ENCODE results near the gene BMP7.

The BMP7 gene

GRCh38 chr20:57153238-57153905, 113.1 kb downstream of the BMP7 start:
- no peak for DNase-seq (ENCODE audit: low spot score)

GRCh38 chr20:57152557-57152956, 113.9 kb downstream of the BMP7 start:
- no peak for DNase-seq (ENCODE audit: low spot score)

DNA sequence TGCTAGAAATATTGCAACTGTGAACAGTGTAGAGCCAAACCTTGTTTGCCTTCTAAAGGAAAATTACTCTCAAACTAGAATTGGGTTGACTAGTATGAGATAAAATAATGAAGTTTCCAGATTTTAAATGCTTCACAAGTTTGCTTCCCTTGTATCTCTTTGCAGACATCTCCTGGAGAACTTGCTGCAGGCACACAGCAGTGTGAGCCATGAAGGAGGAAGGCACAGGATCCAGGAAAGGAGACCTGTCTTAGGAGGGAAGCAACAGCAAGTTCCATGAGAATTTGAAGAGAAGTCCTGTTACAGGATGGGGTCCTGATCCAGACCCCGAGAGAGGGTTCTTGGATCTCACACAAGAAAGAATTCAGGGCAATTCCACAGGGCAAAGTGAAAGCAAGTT, 115.9 kb downstream of the BMP7 start:
- no peak for DNase-seq (ENCODE audit: low spot score)

DNA sequence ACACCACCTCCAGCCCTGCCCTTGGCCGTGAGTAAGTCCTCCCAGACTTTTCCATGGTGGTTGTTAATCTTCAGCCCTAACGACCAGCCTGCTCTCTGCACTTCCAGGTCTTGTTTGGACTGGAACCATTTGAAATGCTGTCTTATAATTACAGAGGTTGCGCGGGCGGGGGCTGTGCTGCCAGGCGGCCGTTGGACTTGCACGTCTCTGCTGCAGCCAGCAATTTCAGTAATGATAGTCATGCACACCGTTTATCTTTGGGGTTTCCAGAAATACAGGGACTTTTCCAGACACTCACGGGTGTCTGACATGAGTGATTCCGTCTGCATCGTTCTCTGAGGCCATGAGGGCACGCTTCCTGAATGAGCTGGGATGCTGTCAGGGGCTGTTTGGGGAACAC, 118.2 kb downstream of the BMP7 start:
- no peak for DNase-seq (ENCODE audit: low spot score)

- DNase-seq (ENCODE audit: low spot score): no peak
These were observed 119.3 kb downstream of the BMP7 start for GRCh38 chr20:57147185-57147584.

GRCh38 chr20:57146155-57146554, 120.3 kb downstream of the BMP7 start:
- DNase-seq (ENCODE audit: low spot score): no peak

DNA sequence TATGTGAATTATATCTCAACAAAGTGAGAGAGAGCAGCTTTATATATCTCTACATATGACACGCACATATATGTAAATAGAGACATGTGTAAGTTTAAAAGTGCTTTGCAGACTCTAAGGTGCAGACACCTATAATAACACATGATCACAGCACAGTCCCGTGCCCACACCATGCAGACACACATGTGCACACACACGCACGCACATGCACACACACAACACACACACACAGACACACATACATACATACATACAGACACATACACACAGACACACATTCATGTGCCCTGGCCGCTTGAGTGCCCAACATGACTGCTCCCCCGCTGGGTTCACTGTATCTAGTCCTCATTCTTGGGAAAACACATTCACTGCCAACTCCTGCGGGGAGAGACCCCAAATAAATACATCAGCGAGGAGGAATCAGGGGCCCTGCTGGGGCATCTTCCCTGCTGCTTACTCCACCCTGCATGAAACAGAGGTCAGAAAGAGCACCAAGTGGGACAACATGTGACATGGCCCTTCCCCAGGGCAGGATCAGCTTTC, 121.3 kb downstream of the BMP7 start:
- DNase-seq (ENCODE audit: low spot score): no peak

DNA sequence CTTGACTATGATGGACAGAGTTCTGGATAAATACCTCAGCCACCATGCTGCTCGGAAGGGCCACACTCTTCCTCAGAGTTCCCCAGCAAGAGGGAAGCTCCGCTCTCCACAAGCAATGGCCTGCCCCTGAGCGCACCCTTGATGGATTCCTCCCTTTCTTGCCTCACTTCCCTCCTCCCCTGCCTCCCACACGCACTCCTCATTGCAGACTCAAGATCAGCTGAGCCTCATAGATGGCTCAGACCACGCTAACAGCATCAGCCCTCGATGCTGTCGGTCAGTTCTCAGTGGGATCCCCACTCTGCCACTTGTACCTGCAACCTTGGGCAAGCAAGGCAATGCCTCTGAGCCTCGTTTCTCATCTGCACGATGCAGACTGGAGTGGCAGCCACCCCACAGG, 123.3 kb downstream of the BMP7 start:
- no peak for DNase-seq (ENCODE audit: low spot score)

GRCh38 chr20:57142667-57143066, 123.8 kb downstream of the BMP7 start:
- DNase-seq (ENCODE audit: low spot score): no peak

DNA sequence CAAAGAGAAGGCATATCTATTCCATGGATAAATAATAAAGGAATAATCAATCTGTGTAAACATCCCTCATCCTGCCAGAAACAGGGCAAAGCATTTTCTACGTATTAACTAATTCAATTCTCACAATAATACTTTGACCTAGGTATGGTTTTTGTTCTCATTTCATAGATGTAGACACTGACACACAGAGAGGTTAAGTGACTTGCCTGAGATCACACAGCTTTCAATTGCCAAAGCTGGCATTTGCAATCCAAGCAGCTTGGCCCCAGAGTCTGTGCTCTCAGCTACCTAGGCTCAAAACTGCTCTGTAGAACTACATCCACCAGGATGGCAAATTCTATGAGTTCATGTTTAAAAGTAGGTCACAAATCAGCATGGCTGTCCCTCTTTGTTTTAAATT, 124.9 kb downstream of the BMP7 start:
- no peak for DNase-seq (ENCODE audit: low spot score)

GRCh38 chr20:57140416-57140965, 126.0 kb downstream of the BMP7 start:
- DNase-seq (ENCODE audit: low spot score): no peak

GRCh38 chr20:57139342-57140093, 126.9 kb downstream of the BMP7 start:
- no peak for DNase-seq (ENCODE audit: low spot score)

DNA sequence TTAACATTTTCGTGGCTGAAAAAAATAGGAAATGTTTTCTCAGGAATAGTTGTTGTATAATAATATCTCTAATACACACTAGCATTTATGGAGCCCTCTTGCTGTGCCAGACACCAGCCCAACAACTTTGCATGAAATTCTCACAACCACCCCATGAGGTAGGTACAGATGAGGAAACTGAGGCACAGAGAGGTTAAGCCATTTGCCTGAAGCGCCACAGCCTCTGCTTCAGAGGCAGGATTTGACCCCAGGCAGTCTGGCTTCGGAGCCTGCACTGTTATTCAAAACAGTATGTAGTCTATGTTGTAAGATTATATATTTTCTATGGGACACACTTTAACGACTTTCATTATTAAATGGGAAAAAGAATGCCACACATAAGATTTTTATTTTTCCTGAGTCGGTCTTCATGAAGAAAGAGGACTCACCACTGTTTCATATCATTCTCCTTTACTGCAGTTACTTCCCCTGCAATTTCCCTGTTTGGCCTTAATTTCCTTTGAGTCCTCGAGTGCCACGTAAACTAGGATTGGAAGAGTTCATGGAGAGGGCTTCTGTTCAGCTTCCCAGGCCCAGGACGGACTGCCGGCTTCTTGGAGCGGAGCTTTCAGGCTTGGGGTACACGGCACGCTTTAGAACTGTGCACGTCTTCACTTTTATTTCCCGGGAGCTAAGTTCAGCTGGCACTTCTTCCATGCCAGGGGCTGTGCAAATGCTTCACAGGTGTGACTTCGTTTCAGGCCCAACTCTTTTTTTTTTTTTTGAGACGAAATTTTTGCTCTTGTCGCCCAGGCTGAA, 128.0 kb downstream of the BMP7 start:
- DNase-seq (ENCODE audit: low spot score): no peak

GRCh38 chr20:57137676-57138075, 128.8 kb downstream of the BMP7 start:
- DNase-seq (ENCODE audit: low spot score): no peak

DNA sequence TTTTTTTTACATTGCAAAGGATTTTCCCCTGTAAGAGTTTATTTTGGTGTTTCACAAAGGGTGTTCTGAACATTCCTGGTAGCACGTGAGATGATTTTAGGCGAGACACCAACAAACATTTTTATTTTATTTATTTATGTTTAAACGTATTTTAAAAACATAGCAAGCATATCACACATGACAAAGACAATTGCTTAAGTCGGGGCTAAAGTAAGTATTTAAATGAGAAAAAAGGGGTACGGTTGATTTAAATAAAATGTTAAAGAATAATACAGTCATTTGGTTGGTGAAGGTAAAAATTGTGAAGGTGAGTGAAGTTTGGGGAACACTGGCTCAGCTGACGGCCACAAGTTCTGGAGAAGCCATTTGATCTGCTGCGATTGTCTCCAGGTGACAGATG, 129.7 kb downstream of the BMP7 start:
- no peak for DNase-seq (ENCODE audit: low spot score)

DNA sequence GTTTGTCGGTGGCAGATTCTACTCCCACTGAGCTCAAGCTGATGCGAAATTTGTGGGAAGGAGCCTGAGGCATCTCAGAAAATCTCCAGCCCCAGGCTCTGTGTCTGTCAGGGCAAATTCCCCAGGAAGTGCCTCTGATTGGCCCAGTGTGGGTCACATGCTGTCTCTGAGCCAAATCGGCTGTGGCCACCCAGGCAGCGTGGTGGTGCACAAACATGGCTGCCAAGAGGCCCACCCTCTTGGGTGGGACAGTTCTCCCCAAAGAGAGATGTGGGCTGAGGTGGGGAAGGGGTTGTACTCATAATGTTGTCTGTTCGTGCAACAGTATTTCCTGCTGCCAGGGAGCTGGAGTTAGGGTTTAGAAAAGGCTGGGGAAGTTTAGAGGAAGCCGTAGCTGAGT, 130.6 kb downstream of the BMP7 start:
- no peak for DNase-seq (ENCODE audit: low spot score)

DNA sequence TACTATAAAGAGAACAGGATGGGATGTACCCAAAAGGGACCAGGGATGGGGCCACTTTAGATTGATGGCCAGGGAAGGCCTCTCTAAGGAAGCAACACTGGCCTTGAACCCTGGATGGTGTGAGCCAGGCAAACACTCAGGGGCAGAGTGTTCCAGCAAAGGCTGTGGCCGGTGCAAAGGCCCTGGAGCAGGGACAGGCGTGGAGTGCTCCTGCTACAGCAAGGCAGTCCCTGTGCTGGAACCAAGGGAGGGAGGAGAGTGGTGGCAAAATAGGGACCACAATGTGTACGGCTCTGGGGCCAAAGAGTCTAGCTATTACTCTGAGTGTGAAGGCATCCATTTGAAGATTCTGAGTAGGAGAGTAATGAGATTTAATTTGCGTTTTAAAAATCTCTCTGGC, 131.6 kb downstream of the BMP7 start:
- DNase-seq (ENCODE audit: low spot score): no peak

DNA sequence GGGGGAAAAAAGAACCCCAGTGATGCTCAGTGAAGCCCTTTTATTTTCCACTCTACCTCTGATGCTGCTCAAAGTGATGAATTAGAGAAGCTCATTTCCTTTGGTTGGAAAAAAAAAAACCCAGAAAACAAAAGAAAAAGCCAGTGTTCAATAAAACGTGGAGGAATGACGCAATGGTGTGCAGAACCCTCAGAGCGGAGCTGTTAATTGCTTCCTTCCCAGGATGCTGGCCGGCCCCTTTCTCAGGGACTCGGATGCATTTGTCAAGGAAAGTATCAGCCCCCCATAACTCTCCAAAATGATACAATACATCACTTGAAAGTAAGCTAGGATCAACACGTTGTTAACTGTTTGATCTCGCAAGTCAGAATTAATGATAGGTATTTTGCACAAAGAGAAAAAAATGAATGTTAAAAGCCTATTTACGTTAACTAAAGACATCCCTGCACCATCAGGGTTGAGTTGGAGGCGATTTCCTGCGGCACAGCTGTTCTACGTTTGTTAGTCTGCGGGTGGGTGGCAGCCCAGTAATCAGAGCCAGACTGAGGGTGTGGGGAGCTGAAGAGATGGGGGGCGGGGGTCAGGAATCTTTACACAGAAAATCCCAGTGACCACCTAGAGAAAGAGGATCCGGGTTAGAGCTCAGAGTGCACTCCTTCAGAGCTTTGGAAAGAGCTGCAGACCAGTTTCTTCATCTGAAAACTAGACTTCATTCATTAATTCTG, 132.4 kb downstream of the BMP7 start:
- no peak for DNase-seq (ENCODE audit: low spot score)

- DNase-seq (ENCODE audit: low spot score): no peak
These were observed 134.6 kb downstream of the BMP7 start for GRCh38 chr20:57131601-57132391.

DNA sequence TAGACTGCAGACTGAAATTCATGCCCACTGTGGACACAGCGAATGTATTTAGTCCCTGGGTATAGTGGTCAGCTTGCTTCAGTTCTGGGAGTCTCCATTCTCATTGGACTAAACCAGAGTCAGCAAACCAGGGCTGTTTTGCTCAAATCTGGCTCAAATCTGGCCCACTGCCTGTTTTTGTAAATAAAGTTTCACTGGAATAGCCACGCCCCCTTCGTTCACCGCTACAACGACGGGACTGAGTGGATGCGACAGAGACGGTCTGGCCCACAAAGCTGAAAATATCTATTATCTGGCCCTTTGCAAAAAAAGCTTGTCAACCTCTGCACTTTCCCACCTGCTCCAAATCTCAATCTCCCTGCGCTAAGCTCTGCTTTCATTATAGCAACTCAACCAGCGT, 135.4 kb downstream of the BMP7 start:
- no peak for DNase-seq (ENCODE audit: low spot score)
